T-helper 9 cell (primary cell): Measurements from ENCODE around the gene CABP4.
"Not testable (repeated sequence)": the region's sequence is repeated elsewhere in the genome, so short reads cannot be mapped to it uniquely, and the experiment has no call there.

Experiments
- DNase-seq: peaks from one replicate; pipeline ENCODE4 v3.0.0-alpha.2; 2020

The CABP4 gene

DNA sequence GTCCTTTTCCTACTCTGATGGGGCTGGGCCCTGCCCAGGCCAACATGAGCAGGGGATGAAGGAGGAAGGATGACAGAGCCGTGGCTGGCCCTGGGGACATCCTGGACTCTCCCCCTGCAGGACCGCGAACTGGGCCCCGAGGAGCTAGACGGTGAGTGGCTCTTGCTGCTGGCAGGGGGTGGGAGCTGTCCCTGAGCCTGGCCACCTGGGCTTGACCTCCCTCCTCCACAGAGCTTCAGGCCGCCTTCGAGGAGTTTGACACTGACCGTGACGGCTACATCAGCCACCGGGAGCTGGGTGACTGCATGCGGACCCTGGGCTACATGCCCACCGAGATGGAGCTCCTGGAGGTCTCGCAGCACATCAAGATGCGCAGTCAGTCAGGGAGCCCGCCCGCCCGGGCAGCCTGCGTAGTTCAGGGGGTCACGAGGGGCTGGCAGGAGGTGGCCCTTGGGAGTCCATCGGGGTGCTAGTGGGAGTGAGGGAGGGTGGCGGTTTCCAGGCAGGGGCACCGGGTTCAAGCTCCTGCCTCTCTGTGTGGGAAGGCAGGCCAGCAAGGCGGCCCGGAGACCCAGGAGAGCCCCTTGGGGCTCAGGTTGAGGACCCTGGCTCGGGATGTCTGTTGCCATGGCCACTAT lies 1.0 kb downstream of the CABP4 start:
- no peak for DNase-seq

GRCh38 chr11:67457453-67457852 lies 2.3 kb downstream of the CABP4 start:
- DNase-seq: no peak

GRCh38 chr11:67458266-67458665 lies 3.1 kb downstream of the CABP4 start:
- DNase-seq: no peak

DNA sequence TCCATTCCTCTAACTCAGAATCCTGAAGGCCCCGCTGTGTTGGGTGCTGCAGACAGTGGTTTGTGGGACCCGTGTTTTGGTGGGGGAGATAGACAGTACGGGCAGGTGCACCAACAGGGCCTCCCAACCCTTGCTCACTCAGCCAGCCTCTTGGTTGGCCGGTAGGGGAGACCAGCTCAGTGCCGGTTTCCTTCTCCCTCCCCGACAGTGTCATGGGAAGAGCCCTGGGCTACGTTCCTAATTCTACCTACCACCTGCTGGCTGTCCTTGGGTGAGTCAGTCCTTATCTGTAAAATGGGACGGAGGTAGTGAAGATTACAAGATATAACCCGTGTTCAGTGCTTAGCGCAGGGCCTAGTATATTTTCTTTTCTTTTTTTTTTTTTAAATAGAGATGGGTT lies 8.0 kb downstream of the CABP4 start:
- DNase-seq: no peak

DNA sequence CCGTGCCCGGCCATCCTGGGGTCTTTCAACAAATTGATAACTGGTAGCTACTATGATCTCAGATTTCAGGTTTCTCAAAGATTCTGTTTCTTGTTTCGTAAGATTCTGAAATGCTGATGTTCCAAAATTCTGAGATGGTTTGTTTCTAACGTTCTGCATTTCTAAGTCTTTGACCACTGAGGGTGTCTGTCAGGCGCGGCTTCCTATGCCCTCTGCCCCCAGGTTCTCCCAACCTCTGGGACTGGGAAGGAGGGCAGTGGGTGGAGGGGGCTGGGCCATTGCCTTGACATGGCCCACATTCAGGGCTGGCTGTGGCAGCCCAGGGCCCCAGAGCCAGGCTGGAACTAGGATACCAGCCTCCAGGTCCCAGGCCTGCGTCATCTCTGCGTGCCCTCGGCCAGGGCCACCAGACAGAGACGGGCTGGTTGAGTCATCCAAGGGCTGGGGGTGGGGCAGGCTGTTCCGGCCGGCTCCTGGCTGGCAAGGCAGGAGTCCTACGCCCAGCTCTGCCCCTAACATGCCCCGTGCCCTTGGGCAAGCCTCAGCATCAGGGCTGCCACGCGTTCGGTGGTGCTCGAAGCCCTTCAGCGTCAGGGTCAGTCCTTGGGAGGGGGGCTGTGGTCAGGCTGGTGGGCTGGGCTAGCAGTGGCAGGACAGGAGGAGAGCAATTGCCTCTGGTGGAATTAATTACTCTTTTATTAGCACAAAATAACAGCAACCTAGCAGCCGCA lies 8.7 kb downstream of the CABP4 start:
- no peak for DNase-seq

GRCh38 chr11:67464411-67465188 lies 9.4 kb downstream of the CABP4 start:
- peak; percentile 91 for DNase-seq

GRCh38 chr11:67465189-67465510 lies 10.0 kb downstream of the CABP4 start:
- no peak for DNase-seq

GRCh38 chr11:67465530-67465929 lies 10.4 kb downstream of the CABP4 start:
- DNase-seq: not testable (repeated sequence)

DNA sequence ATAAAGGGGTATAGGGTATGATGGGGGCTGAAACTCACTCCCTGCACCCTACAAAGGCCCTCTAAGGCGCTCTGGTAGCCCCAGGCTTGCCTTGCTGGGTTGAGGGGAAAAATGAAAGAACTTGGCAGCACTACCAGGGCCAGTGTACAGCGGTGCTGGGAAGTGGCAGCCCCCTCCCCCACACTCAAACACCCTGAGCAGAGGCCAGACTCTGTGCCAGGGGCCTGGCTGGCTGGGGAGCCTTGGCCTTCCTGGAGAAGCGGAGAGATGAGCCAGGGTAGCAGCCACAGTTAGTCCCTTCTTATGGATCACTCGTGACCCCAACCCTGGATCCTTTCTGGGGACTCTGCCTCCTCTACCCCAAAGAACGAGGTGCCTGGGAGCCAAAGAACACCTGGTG lies 11.2 kb downstream of the CABP4 start:
- DNase-seq: no peak

GRCh38 chr11:67466962-67467771 lies 12.0 kb downstream of the CABP4 start:
- no peak for DNase-seq

DNA sequence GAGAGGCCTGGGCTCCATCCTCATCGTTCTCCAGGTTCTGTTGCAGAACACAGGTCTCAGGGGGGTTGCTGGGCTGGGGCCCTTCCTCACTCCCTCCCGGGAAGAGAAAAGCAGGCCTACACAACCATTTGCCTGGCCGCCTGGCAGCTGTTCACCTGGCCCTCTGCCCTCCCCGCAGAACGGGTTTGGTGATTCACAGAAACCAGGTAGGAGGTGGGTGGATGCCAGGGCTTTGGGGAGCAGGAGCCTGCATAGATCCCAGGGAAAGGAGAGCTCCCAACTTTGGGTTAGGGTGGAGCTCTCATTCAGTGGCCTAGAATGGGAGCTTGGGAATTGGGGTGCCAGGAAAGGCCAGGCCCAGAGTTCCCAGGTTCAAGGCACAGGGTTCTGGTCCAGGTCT lies 12.9 kb downstream of the CABP4 start:
- no peak for DNase-seq

GRCh38 chr11:67468456-67468758 lies 13.3 kb downstream of the CABP4 start:
- DNase-seq: no peak

- peak; percentile 94 for DNase-seq
Observed at GRCh38 chr11:67468759-67469507, 13.8 kb downstream of the CABP4 start, which contains the start of gene TMEM134. TMEM134 (minus strand) TSS chr11:67469251; CDS start chr11:67469192, 59 bp downstream.

DNA sequence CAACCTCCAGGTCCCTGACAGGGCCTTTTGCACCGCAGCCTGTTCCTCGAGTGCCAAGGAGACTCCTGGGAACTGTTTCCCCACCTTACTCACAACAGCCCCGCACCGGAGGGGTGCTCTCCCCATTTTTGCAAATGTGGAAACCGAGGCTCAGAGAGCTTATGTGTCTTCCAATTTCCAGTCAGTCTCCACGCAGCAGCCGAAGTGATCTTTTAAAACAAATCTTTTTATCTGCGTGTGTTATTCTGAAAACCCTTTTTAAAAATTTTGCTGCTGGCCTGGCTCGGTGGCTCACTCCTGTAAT lies 14.3 kb downstream of the CABP4 start:
- no peak for DNase-seq

GRCh38 chr11:67470337-67471002 lies 15.3 kb downstream of the CABP4 start:
- DNase-seq: no peak

DNA sequence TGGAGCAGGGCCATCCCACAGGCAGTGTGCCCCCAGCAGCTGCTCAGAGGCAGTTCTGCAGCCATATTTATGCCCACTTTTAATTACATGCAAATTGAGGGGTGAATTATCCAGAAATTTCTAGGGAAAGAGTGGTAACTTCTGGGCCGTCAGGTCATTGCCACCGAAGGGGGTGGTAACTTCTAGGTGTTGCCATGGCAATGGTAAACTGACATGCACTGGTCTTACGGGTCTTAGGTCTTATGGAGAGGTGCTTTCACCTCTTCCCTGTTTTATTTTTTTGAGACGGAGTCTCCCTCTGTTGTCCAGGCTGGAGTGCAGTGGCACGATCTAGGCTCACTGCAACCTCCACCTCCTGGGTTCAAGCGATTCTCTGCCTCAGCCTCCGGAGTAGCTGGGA lies 17.7 kb downstream of the CABP4 start:
- no peak for DNase-seq

GRCh38 chr11:67476692-67477091 lies 21.5 kb downstream of the CABP4 start:
- DNase-seq: not testable (repeated sequence)

DNA sequence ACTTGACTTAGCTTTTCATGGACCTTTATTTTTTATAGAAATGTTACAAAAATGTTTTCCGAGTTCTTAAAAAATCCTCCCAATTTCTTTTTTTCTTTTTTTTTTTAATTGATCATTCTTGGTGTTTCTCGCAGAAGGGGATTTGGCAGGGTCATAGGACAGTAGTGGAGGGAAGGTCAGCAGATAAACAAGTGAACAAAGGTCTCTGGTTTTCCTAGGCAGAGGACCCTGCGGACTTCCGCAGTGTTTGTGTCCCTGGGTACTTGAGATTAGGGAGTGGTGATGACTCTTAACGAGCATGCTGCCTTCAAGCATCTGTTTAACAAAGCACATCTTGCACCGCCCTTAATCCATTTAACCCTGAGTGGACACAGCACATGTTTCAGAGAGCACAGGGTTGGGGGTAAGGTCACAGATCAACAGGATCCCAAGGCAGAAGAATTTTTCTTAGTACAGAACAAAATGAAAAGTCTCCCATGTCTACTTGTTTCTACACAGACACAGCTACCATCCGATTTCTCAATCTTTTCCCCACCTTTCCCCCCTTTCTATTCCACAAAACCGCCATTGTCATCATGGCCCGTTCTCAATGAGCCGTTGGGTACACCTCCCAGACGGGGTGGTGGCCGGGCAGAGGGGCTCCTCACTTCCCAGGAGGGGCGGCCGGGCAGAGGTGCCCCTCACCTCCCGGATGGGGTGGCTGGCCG lies 22.3 kb downstream of the CABP4 start:
- DNase-seq: not testable (repeated sequence)

DNA sequence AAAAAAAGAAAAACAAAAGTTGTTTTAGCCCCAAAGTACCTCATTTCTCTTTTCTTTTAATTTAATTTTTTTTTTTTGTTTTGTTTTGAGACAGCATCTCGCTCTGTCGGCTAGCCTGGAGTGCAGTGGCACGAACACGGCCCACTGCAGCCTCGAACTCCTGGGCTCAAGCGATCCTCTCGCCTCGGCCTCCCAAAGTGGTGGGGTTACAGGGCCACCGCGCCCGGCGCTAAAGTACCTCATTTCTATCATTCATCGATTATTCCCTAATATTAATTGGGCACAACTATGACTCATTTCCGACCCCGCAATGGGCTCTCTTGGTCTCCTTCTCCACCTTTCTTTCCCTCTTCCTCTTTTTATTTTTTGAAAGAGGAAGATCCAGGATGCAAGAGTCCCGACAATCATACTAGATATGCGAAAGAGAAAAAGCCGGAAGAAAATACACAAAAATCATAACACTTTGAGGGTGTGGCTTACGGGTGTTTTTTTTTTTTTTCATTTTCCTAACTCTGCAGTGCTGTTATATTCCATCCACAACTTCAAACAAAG lies 27.2 kb downstream of the CABP4 start:
- no peak for DNase-seq

- DNase-seq: peak; percentile 95
Observed at GRCh38 chr11:67482827-67483798, 28.0 kb downstream of the CABP4 start, which contains the start of gene AIP. AIP (plus strand) TSS chr11:67483026; CDS start chr11:67483159, 133 bp downstream.
